Fibroblast of lung (primary cell): ENCODE data around the gene TMEM163. TPM values are rescaled to one million over a fixed set of nuclear protein-coding genes. Genes with fewer than 3 reads are reported as not detected.

Source experiments
- DNase-seq, 2 donors: peaks; one replicate each; pipeline versions ENCODE4 v3.0.0 to v3.0.0-alpha.2; 2010; ENCODE audit warnings: low read depth in 2 of 2
- H2AFZ ChIP-seq: 2 replicates; pipeline ENCODE4 v1.5.1; 2012; ENCODE audit warnings: low read length, control low read depth, inconsistent platforms
- H3K27ac ChIP-seq: 2 replicates; pipeline ENCODE4 v1.5.1; 2011; ENCODE audit warnings: low read length, control low read depth; ENCODE audit not compliant: insufficient read depth
- H3K27me3 ChIP-seq: 2 replicates; pipeline ENCODE4 v1.5.1; 2011; ENCODE audit warnings: mild to moderate bottlenecking, low read length; ENCODE audit not compliant: control insufficient read depth, insufficient read depth
- H3K36me3 ChIP-seq: 2 replicates; pipeline ENCODE4 v1.5.1; 2011; ENCODE audit warnings: low read length; ENCODE audit not compliant: control insufficient read depth, insufficient read depth
- H3K4me1 ChIP-seq: 2 replicates; pipeline ENCODE4 v1.5.1; 2011; ENCODE audit warnings: low read length; ENCODE audit not compliant: control insufficient read depth, insufficient read depth; ENCODE audit errors: extremely low read depth
- H3K4me2 ChIP-seq: 2 replicates; pipeline ENCODE4 v1.5.1; 2011; ENCODE audit warnings: low read length, control low read depth; ENCODE audit not compliant: insufficient read depth; ENCODE audit errors: extremely low read depth
- H3K4me3 ChIP-seq, 4 experiments: fragments of 200-600 bp in 1 of 4; sonication (generic) in 1 of 4; replicated peaks in 1 of 4; 2 replicates each; pipeline ENCODE4 v1.5.1; 2011 to 2016; ENCODE audit warnings: low read length in 4 of 4, low read depth in 3 of 4, mild to moderate bottlenecking in 3 of 4, control low read depth in 2 of 4, inconsistent platforms in 1 of 4, mixed read lengths in 1 of 4; ENCODE audit not compliant: insufficient read depth in 1 of 4; ENCODE audit errors: control extremely low read depth in 1 of 4
- H3K79me2 ChIP-seq: 2 replicates; pipeline ENCODE4 v1.5.1; 2012; ENCODE audit warnings: mild to moderate bottlenecking, low read length, inconsistent platforms; ENCODE audit not compliant: control insufficient read depth, insufficient read depth
- H3K9ac ChIP-seq: 2 replicates; pipeline ENCODE4 v1.5.1; 2011; ENCODE audit warnings: mild to moderate bottlenecking, low read length, control low read depth; ENCODE audit not compliant: insufficient read depth
- H3K9me3 ChIP-seq: 2 replicates; pipeline ENCODE4 v1.5.1; 2012; ENCODE audit warnings: low read depth, low read length; ENCODE audit not compliant: control insufficient read depth, insufficient read depth
- H4K20me1 ChIP-seq: 2 replicates; pipeline ENCODE4 v1.5.1; 2011; ENCODE audit warnings: low read length; ENCODE audit not compliant: control insufficient read depth, insufficient read depth; ENCODE audit errors: extremely low read depth
- EZH2 ChIP-seq: IDR thresholded peaks from 2 replicates; pipeline ENCODE4 v1.5.1; 2012; ENCODE audit warnings: low read length, control low read depth, mild to moderate bottlenecking; ENCODE audit errors: missing control alignments
- polyA plus RNA-seq, 2 donors: library from polyadenylated mRNA; depleted of rRNA in 1 of 2; stranded (reverse) in 1 of 2; unstranded in 1 of 2; fragments of >200 nt; gene quantifications; 2 replicates each; pipeline ENCODE4 v1.2.1, GENCODE V29; 2011 to 2012; ENCODE audit warnings: missing spikeins in 1 of 2
- total RNA-seq: library from RNA; depleted of rRNA; stranded (reverse); fragments of >200 nt; gene quantifications from 2 replicates; pipeline ENCODE4 v1.2.1, GENCODE V29; 2014
- TF ChIP-seq, protein P1 (sequence below), 2 donors: IDR thresholded peaks in 1 of 2; conservative IDR thresholded peaks in 1 of 2; 1 replicate in 1 of 2; 2 replicates in 1 of 2; pipeline ENCODE4 v1.5.1; 2011 to 2012; ENCODE audit warnings: low read length in 2 of 2, control low read depth in 1 of 2, inconsistent platforms in 1 of 2, low read depth in 1 of 2, mild to moderate bottlenecking in 1 of 2

The TMEM163 gene
- total and polyA plus RNA-seq, 2 donors (not counting 1 experiment from before 2014, with no cell fraction given) = under 0.01 to 0.03 TPM

DNA sequence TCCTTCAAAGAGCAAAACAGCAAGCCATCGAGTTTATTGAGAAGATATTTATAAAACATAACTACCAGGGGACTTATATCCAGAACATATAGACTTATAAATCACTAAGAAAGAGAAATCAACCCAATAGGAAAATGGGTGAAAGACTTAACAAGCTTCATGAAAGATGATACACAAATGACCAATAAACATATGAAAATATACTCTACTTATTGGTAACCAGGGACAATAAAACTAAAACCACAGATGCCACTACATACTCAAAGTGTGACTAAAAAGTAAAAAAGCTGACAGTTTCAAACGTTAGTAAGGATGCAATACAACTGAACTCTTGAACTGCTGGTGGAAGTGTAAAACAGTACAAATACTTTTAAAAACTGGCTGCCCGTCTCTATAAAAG, 154.3 kb downstream of the TMEM163 start:
- H3K9ac ChIP-seq = no peak overlapping the region
- no peak overlapping the region for H3K27ac ChIP-seq
- H3K4me3 ChIP-seq = no peak overlapping the region
- no peak overlapping the region for H2AFZ ChIP-seq
- no peak overlapping the region for H3K4me2 ChIP-seq
- TF ChIP-seq EZH2 = no peak
- TF ChIP-seq, protein P1, sequence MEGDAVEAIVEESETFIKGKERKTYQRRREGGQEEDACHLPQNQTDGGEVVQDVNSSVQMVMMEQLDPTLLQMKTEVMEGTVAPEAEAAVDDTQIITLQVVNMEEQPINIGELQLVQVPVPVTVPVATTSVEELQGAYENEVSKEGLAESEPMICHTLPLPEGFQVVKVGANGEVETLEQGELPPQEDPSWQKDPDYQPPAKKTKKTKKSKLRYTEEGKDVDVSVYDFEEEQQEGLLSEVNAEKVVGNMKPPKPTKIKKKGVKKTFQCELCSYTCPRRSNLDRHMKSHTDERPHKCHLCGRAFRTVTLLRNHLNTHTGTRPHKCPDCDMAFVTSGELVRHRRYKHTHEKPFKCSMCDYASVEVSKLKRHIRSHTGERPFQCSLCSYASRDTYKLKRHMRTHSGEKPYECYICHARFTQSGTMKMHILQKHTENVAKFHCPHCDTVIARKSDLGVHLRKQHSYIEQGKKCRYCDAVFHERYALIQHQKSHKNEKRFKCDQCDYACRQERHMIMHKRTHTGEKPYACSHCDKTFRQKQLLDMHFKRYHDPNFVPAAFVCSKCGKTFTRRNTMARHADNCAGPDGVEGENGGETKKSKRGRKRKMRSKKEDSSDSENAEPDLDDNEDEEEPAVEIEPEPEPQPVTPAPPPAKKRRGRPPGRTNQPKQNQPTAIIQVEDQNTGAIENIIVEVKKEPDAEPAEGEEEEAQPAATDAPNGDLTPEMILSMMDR (conservative IDR thresholded peaks at IDR 0.05 in 1 of 2, IDR thresholded peaks at IDR 0.05 in 1 of 2; ENCODE audit: low read depth in 1 of 2, low read length in 2 of 2) = no peak
- no peaks in the 10 kb centered on the region for H3K27me3 ChIP-seq
- H3K4me1 ChIP-seq = no peaks in the 10 kb centered on the region
- H3K9me3 ChIP-seq = no peaks in the 10 kb centered on the region
- H3K79me2 ChIP-seq = no peaks in the 10 kb centered on the region
- no peak for DNase-seq
- no peaks in the 10 kb centered on the region for H4K20me1 ChIP-seq
- H3K36me3 ChIP-seq = no peaks in the 10 kb centered on the region

DNA sequence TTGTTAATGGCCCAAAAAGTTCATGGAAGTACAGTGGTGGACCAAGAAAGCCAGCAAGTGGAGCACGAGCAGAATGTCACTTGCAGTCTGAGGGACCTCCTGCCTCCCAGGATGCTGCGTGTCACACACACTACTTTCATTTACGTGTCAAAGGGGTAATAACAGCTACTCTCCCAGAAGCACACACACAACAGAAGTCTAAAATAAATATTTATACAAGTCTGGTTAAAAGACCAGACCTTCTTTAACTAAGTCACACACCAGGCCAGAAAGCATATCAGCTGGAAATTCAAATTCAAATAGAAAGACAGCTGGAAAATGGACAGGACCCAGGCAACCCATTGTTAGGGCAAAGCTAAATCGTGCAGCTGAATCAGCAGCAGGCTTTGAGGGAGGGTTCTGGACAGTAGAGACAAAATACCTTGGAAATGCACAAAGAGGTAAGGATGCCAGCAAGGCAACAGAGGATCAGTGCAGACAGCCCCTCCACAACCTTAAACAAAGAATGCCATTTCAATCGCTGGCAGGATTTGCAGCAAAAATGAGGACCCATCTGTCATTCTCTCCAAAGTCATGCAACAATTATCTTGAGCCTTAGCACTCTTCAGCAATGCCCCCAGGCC, 160.5 kb downstream of the TMEM163 start:
- no peak overlapping the region for H3K27ac ChIP-seq
- no peak for DNase-seq
- no peaks in the 10 kb centered on the region for H3K9me3 ChIP-seq

DNA sequence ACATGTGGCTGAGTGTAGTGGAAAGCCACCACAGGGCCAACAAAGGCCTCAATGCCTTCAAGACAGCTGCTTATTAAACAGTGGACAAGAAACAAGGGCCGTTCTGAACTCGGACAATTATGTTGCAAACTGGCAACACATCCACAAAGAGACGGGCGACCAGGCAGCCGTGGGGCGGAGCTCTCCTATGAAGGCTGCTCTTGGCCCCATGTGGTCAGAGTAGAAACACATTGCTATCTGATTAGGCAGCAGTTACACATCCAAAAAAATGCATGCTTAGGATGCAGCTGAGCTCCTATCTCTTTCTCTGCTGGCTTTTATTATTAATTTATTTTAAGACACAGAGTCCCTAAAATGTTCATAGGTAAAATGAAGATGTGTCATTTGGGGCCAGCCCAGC, 163.4 kb downstream of the TMEM163 start:
- H3K9ac ChIP-seq = no peak overlapping the region
- H3K27ac ChIP-seq = no peak overlapping the region
- no peaks in the 10 kb centered on the region for H3K27me3 ChIP-seq
- no peaks in the 10 kb centered on the region for H3K4me1 ChIP-seq
- no peak overlapping the region for H3K4me3 ChIP-seq
- H4K20me1 ChIP-seq = no peaks in the 10 kb centered on the region
- TF ChIP-seq, protein P1 (conservative IDR thresholded peaks at IDR 0.05 in 1 of 2, IDR thresholded peaks at IDR 0.05 in 1 of 2; ENCODE audit: low read depth in 1 of 2, low read length in 2 of 2) = no peak
- no peak for TF ChIP-seq EZH2
- no peak overlapping the region for H2AFZ ChIP-seq
- no peak overlapping the region for H3K4me2 ChIP-seq
- no peaks in the 10 kb centered on the region for H3K36me3 ChIP-seq
- no peaks in the 10 kb centered on the region for H3K9me3 ChIP-seq
- DNase-seq = no peak
- no peaks in the 10 kb centered on the region for H3K79me2 ChIP-seq

More for the DNA sequence above, 160.5 kb downstream of the TMEM163 start:
- Histone ChIP-seq H3K79me2 (no peaks in the 10 kb centered on the region), H3K4me3 (no peak overlapping the region), H2AFZ (no peak overlapping the region), H3K9ac (no peak overlapping the region), H3K4me1 (no peaks in the 10 kb centered on the region), H3K4me2 (no peak overlapping the region), H3K27me3 (no peaks in the 10 kb centered on the region), H4K20me1 (no peaks in the 10 kb centered on the region), H3K36me3 (no peaks in the 10 kb centered on the region)
- TF ChIP-seq EZH2 = no peak
- TF ChIP-seq, protein P1 (conservative IDR thresholded peaks at IDR 0.05 in 1 of 2, IDR thresholded peaks at IDR 0.05 in 1 of 2; ENCODE audit: low read depth in 1 of 2, low read length in 2 of 2) = no peak
